BLaER1 (cell line): ENCODE results near the gene S100B.

ENCODE experiments used
- H3K27ac ChIP-seq: shearing (Covaris generic); formaldehyde crosslinking; 2 replicates; pipeline ENCODE4 v1.8.1; 2022
- H3K27me3 ChIP-seq: shearing (Covaris generic); formaldehyde crosslinking; 2 replicates; pipeline ENCODE4 v1.8.1; 2022
- H3K36me3 ChIP-seq: shearing (Covaris generic); formaldehyde crosslinking; 2 replicates; pipeline ENCODE4 v1.8.1; 2022
- H3K4me1 ChIP-seq: shearing (Covaris generic); formaldehyde crosslinking; 2 replicates; pipeline ENCODE4 v1.8.1; 2022
- H3K4me2 ChIP-seq: shearing (Covaris generic); formaldehyde crosslinking; 2 replicates; pipeline ENCODE4 v1.8.1; 2022
- H3K4me3 ChIP-seq: shearing (Covaris generic); formaldehyde crosslinking; 2 replicates; pipeline ENCODE4 v1.8.1; 2022
- H3K9ac ChIP-seq: shearing (Covaris generic); formaldehyde crosslinking; 2 replicates; pipeline ENCODE4 v1.8.1; 2022
- H3K9me3 ChIP-seq: shearing (Covaris generic); formaldehyde crosslinking; 2 replicates; pipeline ENCODE4 v1.8.1; 2022
- H4K20me1 ChIP-seq: shearing (Covaris generic); formaldehyde crosslinking; 2 replicates; pipeline ENCODE4 v1.8.1; 2022
- Cebpa-rat ChIP-seq: shearing (Covaris generic); IDR thresholded peaks from 2 replicates; pipeline ENCODE4 v1.8.1; 2022

S100B gene

GRCh38 chr21:46549650-46550049 is 55.2 kb downstream of the S100B start:
- H3K27ac ChIP-seq: no peak overlapping the region
- peaks cover 92% of the 10 kb centered on the region for H3K36me3 ChIP-seq
- no peak for TF ChIP-seq Cebpa-rat
- no peaks in the 10 kb centered on the region for H4K20me1 ChIP-seq
- H3K9me3 ChIP-seq: no peaks in the 10 kb centered on the region; the same call in 1 of the 2 replicates
- H3K9ac ChIP-seq: no peak overlapping the region
- no peaks in the 10 kb centered on the region for H3K4me1 ChIP-seq
- H3K4me2 ChIP-seq: no peak overlapping the region
- H3K4me3 ChIP-seq: no peak overlapping the region
- H3K27me3 ChIP-seq: no peaks in the 10 kb centered on the region
